DOHH2 (cell line): ENCODE measurements around the gene NELFA.

Experiments used
- H3F3A ChIP-seq: fragments of 200-600 bp; sonication (generic), shearing (Covaris generic); 2 replicates; pipeline ENCODE4 v1.6.0; 2016; ENCODE audit warnings: antibody characterized with exemption, mild to moderate bottlenecking; ENCODE audit not compliant: control insufficient read depth, insufficient read depth
- H3K27ac ChIP-seq: fragments of 200-600 bp; sonication (generic); 2 replicates; pipeline ENCODE4 v1.5.1; 2014; ENCODE audit warnings: low read depth, mild to moderate bottlenecking, low read length, moderate library complexity
- H3K27me3 ChIP-seq: fragments of 200-600 bp; sonication (generic); 2 replicates; pipeline ENCODE4 v1.6.1; 2014; ENCODE audit warnings: mild to moderate bottlenecking, low read length, mixed read lengths; ENCODE audit not compliant: control insufficient read depth
- H3K36me3 ChIP-seq: fragments of 200-600 bp; sonication (generic); 2 replicates; pipeline ENCODE4 v1.6.1; 2014; ENCODE audit warnings: mild to moderate bottlenecking, low read length, moderate library complexity, mixed read lengths; ENCODE audit not compliant: control insufficient read depth
- H3K4me1 ChIP-seq: fragments of 200-600 bp; sonication (generic); 2 replicates; pipeline ENCODE4 v1.6.1; 2014; ENCODE audit warnings: mild to moderate bottlenecking, low read length, mixed read lengths; ENCODE audit not compliant: control insufficient read depth
- H3K4me2 ChIP-seq: fragments of 200-600 bp; sonication (generic); 2 replicates; pipeline ENCODE4 v1.6.0; 2014; ENCODE audit warnings: mild to moderate bottlenecking, low read length, moderate library complexity
- H3K4me3 ChIP-seq: fragments of 200-600 bp; sonication (generic); 2 replicates; pipeline ENCODE4 v1.5.1; 2014; ENCODE audit warnings: mild to moderate bottlenecking, low read length, mixed read lengths
- H3K79me2 ChIP-seq: fragments of 200-600 bp; sonication (generic); 2 replicates; pipeline ENCODE4 v1.6.1; 2014; ENCODE audit warnings: mild to moderate bottlenecking, low read length, mixed read lengths; ENCODE audit not compliant: control insufficient read depth
- H3K9me2 ChIP-seq: fragments of 200-600 bp; sonication (generic); replicated peaks from 2 replicates; pipeline ENCODE4 v1.6.1; 2014; ENCODE audit warnings: mild to moderate bottlenecking, low read length, mixed read lengths; ENCODE audit not compliant: control insufficient read depth
- H3K9me3 ChIP-seq: fragments of 200-600 bp; sonication (generic); 2 replicates; pipeline ENCODE4 v1.6.1; 2014; ENCODE audit warnings: antibody characterized with exemption, low read length, mixed read lengths; ENCODE audit not compliant: control insufficient read depth, insufficient read depth
- H4K20me1 ChIP-seq: fragments of 200-600 bp; sonication (generic); 2 replicates; pipeline ENCODE4 v1.6.0; 2014; ENCODE audit warnings: low read depth, mild to moderate bottlenecking, antibody characterized with exemption, low read length, moderate library complexity; ENCODE audit not compliant: control insufficient read depth, insufficient read depth
- EZH2phosphoT487 ChIP-seq: fragments of 200-600 bp; sonication (generic); IDR thresholded peaks from 2 replicates; pipeline ENCODE4 v1.6.1; 2017; ENCODE audit warnings: borderline replicate concordance, mild to moderate bottlenecking, antibody characterized with exemption, low read length, moderate library complexity, mixed read lengths
- TF ChIP-seq, protein P1 (sequence below): fragments of 200-600 bp; sonication (generic); IDR thresholded peaks from one replicate; pipeline ENCODE4 v1.5.1; 2014; ENCODE audit warnings: antibody characterized with exemption, mild to moderate bottlenecking, low read depth, low read length; ENCODE audit not compliant: poor library complexity, severe bottlenecking

Gene NELFA

DNA sequence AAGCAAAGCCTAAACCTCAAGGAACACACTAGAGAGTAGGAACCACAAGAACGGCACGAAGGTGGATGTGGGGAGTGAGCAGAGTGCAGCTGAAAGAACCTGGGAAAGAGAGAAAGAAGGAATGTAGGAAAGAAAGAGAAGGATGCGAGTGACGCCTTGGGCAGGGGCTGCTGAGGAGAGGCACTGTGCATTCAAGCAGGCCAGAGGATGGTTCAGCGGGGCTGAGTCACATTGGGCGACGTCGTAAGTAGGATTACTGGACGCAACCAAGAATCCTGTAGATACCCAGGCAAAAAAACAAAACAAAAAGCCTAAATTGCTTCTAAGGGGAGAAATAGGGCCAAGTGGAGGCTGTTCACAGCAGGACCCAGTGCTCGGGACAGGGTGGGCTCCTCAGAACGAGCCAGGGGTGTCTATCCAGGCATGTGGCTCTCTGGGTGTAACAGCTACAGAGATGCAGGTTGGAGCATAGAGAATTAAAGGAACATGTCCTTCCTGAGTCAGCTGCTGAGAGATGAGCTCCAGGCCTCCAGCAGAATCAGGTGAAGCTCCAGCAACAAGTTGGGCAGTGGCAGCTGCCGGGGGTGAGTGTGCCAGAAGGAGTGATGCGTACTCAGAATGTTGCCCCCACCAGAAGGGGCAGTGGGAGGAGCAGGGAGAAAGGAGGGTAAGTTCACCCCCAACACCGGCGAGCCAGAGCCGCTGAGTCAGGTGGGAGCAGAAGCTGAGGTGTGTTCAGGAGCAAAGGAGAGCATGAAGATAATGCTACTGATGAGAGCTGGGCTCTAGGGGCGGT, 38.6 kb downstream of the NELFA start:
- peaks cover 82% of the 10 kb centered on the region for H3K36me3 ChIP-seq
- H4K20me1 ChIP-seq, result no peaks in the 10 kb centered on the region
- peaks cover 2% of the 10 kb centered on the region; the same call in 1 of the 2 replicates for H3F3A ChIP-seq
- no peak overlapping the region for H3K4me2 ChIP-seq
- H3K27me3 ChIP-seq, result no peaks in the 10 kb centered on the region
- TF ChIP-seq EZH2phosphoT487, result no peak
- TF ChIP-seq, protein P1, sequence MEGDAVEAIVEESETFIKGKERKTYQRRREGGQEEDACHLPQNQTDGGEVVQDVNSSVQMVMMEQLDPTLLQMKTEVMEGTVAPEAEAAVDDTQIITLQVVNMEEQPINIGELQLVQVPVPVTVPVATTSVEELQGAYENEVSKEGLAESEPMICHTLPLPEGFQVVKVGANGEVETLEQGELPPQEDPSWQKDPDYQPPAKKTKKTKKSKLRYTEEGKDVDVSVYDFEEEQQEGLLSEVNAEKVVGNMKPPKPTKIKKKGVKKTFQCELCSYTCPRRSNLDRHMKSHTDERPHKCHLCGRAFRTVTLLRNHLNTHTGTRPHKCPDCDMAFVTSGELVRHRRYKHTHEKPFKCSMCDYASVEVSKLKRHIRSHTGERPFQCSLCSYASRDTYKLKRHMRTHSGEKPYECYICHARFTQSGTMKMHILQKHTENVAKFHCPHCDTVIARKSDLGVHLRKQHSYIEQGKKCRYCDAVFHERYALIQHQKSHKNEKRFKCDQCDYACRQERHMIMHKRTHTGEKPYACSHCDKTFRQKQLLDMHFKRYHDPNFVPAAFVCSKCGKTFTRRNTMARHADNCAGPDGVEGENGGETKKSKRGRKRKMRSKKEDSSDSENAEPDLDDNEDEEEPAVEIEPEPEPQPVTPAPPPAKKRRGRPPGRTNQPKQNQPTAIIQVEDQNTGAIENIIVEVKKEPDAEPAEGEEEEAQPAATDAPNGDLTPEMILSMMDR, result no peak
- no peaks in the 10 kb centered on the region for H3K4me1 ChIP-seq
- H3K9me2 ChIP-seq, result no peaks in the 10 kb centered on the region
- peaks cover 3% of the 10 kb centered on the region; the same call in 1 of the 2 replicates for H3K79me2 ChIP-seq
- H3K9me3 ChIP-seq, result no peaks in the 10 kb centered on the region
- H3K27ac ChIP-seq, result no peak overlapping the region
- H3K4me3 ChIP-seq, result no peak overlapping the region

DNA sequence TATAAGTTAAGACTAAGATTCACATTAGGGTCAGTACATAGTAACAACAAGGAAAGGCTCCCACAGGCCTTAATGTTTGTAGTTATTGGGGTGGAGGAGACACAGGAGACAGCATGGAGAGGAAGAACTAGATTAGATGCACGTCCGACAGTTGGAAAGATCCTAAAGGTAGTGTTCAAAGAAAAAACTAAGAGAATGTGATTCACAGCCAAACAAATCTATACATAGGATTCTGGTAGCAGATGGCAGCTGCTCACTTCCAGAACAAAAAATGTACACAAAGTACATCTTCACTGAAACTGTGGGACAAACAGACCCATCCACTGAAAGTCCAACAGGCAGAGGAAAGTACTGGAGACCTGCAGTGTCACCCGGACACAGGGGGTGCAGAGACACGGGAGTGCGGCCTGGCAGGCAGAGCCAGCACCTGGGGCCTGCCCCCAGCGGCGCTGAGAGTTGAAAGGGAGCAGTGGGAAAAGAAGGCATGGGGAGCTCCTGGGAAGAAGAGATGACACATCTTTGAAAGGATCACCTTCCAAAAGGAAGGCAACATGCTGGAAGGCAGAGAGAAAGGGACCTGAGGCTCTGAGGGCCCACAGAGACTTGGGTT, 40.0 kb downstream of the NELFA start:
- Histone ChIP-seq H3K9me2 (no peaks in the 10 kb centered on the region), H3K4me1 (no peaks in the 10 kb centered on the region), H4K20me1 (no peaks in the 10 kb centered on the region; the same call in 1 of the 2 replicates), H3K27me3 (no peaks in the 10 kb centered on the region), H3K27ac (no peak overlapping the region), H3K36me3 (peaks cover 84% of the 10 kb centered on the region), H3K4me2 (no peak overlapping the region), H3K79me2 (peaks cover 7% of the 10 kb centered on the region; the same call in 1 of the 2 replicates), H3K4me3 (no peak overlapping the region), H3F3A (peaks cover 2% of the 10 kb centered on the region), H3K9me3 (no peaks in the 10 kb centered on the region)
- TF ChIP-seq, protein P1, result no peak
- no peak for TF ChIP-seq EZH2phosphoT487

DNA sequence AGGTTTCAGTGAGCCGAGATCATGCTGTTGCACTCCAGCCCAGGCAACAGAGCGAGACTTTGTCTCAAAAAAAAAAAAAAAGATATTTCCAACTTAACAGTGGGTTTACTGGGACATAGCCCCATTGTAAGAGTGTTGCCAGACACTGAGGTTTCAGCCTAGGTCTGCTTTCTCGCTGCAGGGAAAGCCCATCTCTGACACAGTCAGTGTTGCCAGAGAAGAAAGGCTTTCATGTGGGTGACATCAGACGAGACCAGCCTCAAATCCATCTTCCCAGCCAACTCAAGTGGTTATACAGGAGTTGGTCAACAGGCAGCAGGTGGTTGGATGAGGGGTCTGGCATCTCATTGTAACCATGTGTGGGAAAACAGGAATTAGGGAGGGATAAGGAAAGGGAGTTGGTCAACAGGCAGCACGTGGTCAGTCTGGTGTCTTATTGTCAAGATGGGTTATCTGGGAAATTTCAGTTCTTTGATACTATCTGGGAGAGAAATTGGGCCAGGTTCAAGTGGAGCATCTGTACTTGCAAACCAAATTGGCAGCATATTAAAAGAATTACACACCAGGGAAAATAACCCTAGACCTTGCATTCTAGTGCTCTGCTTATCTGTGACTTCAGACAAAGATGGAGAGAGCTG, 41.1 kb downstream of the NELFA start:
- Histone ChIP-seq H3K4me2 (no peak overlapping the region), H3K27me3 (no peaks in the 10 kb centered on the region), H3K9me2 (no peaks in the 10 kb centered on the region), H3F3A (peaks cover 2% of the 10 kb centered on the region), H3K4me1 (no peaks in the 10 kb centered on the region), H3K79me2 (peaks cover 7% of the 10 kb centered on the region; the same call in 1 of the 2 replicates), H4K20me1 (no peaks in the 10 kb centered on the region; the same call in 1 of the 2 replicates), H3K9me3 (no peaks in the 10 kb centered on the region), H3K27ac (no peak overlapping the region), H3K36me3 (peaks cover 84% of the 10 kb centered on the region), H3K4me3 (no peak overlapping the region)
- TF ChIP-seq, protein P1, result no peak
